DMS153 (cell line): Measurements from ENCODE around the gene KCNMB2.
"Not testable (repeated sequence)": the region's sequence is repeated elsewhere in the genome, so short reads cannot be mapped to it uniquely, and the experiment has no call there.

Experiments used
- DNase-seq: peaks from one replicate; lab custom pipeline; 2025; lab: John Stamatoyannopoulos, UW

KCNMB2 gene

GRCh38 chr3:178705925-178706324 is 169.7 kb downstream of the KCNMB2 start:
- DNase-seq: peak; percentile 58

GRCh38 chr3:178706411-178706810 is 170.2 kb downstream of the KCNMB2 start:
- no peak for DNase-seq

GRCh38 chr3:178707311-178708031 is 171.2 kb downstream of the KCNMB2 start:
- peak; percentile 27 for DNase-seq

GRCh38 chr3:178709051-178709450 is 172.8 kb downstream of the KCNMB2 start:
- DNase-seq: peak; percentile 78

GRCh38 chr3:178711753-178712152 is 175.5 kb downstream of the KCNMB2 start:
- no peak for DNase-seq

GRCh38 chr3:178712247-178712646 is 176.0 kb downstream of the KCNMB2 start:
- DNase-seq: peak; percentile 46

GRCh38 chr3:178714925-178715832 is 178.9 kb downstream of the KCNMB2 start:
- DNase-seq: peak; percentile 18

- no peak for DNase-seq
Observed at GRCh38 chr3:178718995-178719635, 182.9 kb downstream of the KCNMB2 start.

- DNase-seq: no peak
Observed at GRCh38 chr3:178732824-178733223, 196.6 kb downstream of the KCNMB2 start.

GRCh38 chr3:178735032-178735674 is 198.9 kb downstream of the KCNMB2 start:
- no peak for DNase-seq

- no peak for DNase-seq
Observed at GRCh38 chr3:178736300-178736699, 200.1 kb downstream of the KCNMB2 start.

- DNase-seq: no peak
Observed at GRCh38 chr3:178739720-178740119, 203.5 kb downstream of the KCNMB2 start.

- DNase-seq: no peak
Observed at GRCh38 chr3:178741020-178741419, 204.8 kb downstream of the KCNMB2 start.

GRCh38 chr3:178743297-178743696 is 207.1 kb downstream of the KCNMB2 start:
- no peak for DNase-seq

GRCh38 chr3:178745861-178746655 is 209.8 kb downstream of the KCNMB2 start:
- not testable (repeated sequence) for DNase-seq

- DNase-seq: no peak
Observed at GRCh38 chr3:178748874-178749273, 212.6 kb downstream of the KCNMB2 start.

GRCh38 chr3:178749471-178749870 is 213.2 kb downstream of the KCNMB2 start:
- DNase-seq: no peak

GRCh38 chr3:178750639-178751300 is 214.5 kb downstream of the KCNMB2 start:
- peak; percentile 56 for DNase-seq

GRCh38 chr3:178752843-178753242 is 216.6 kb downstream of the KCNMB2 start:
- DNase-seq: no peak

GRCh38 chr3:178754852-178755510 is 218.7 kb downstream of the KCNMB2 start:
- DNase-seq: no peak
